Neural cell (in vitro differentiated cells): ENCODE measurements around the gene ASB8. TPM values are rescaled to one million over a fixed set of nuclear protein-coding genes. Genes with fewer than 3 reads are reported as not detected.

Experiments
- H2AFZ ChIP-seq: fragments of 200-600, 300-800 bp; sonication (generic), shearing (Covaris generic); 2 replicates; pipeline ENCODE4 v1.6.0; 2014; ENCODE audit warnings: low read depth, mild to moderate bottlenecking, antibody characterized with exemption, low read length, moderate library complexity
- H3F3A ChIP-seq: fragments of 200-600 bp; shearing (Covaris generic); 2 replicates; pipeline ENCODE4 v1.6.1; 2016; ENCODE audit warnings: mild to moderate bottlenecking, moderate library complexity, mixed read lengths, antibody characterized with exemption, low read length; ENCODE audit not compliant: insufficient read depth, poor library complexity, severe bottlenecking
- H3K27ac ChIP-seq: fragments of 200-600, 300-800 bp; sonication (generic), shearing (Covaris generic); 2 replicates; pipeline ENCODE4 v1.5.1; 2014; ENCODE audit warnings: mild to moderate bottlenecking, low read length, moderate library complexity
- H3K27me3 ChIP-seq: fragments of 300-800, 200-600 bp; sonication (generic), shearing (Covaris generic); 2 replicates; pipeline ENCODE4 v1.6.0; 2014; ENCODE audit warnings: mild to moderate bottlenecking, low read depth, low read length, moderate library complexity; ENCODE audit not compliant: insufficient read depth
- H3K36me3 ChIP-seq: fragments of 300-800, 200-600 bp; sonication (generic), shearing (Covaris generic); 2 replicates; pipeline ENCODE4 v1.5.1; 2014; ENCODE audit warnings: mild to moderate bottlenecking, antibody characterized with exemption, low read length, moderate library complexity; ENCODE audit not compliant: insufficient read depth
- H3K4me2 ChIP-seq: fragments of 300-800, 200-600 bp; sonication (generic), shearing (Covaris generic); 2 replicates; pipeline ENCODE4 v1.6.0; 2014; ENCODE audit warnings: mild to moderate bottlenecking, low read length
- H3K4me3 ChIP-seq: fragments of 300-800, 200-600 bp; sonication (generic), shearing (Covaris generic); 2 replicates; pipeline ENCODE4 v1.5.1; 2014; ENCODE audit warnings: mild to moderate bottlenecking, low read length, moderate library complexity
- H3K79me2 ChIP-seq: fragments of 200-600 bp; shearing (Covaris generic); replicated peaks from 2 replicates; pipeline ENCODE4 v1.6.0; 2014; ENCODE audit warnings: mild to moderate bottlenecking, low read length, moderate library complexity; ENCODE audit not compliant: insufficient read depth
- H3K9ac ChIP-seq: fragments of 300-800, 200-600 bp; sonication (generic), shearing (Covaris generic); 2 replicates; pipeline ENCODE4 v1.6.1; 2016; ENCODE audit warnings: mild to moderate bottlenecking, low read length, mixed read lengths
- H3K9me2 ChIP-seq: fragments of 200-600 bp; shearing (Covaris generic); 2 replicates; pipeline ENCODE4 v1.6.1; 2016; ENCODE audit warnings: mild to moderate bottlenecking, low read length, mixed read lengths; ENCODE audit not compliant: insufficient read depth
- H3K9me3 ChIP-seq: fragments of 200-600, 300-800 bp; sonication (generic), shearing (Covaris generic); 2 replicates; pipeline ENCODE4 v1.6.1; 2016; ENCODE audit warnings: mild to moderate bottlenecking, mixed run types, low read length, moderate library complexity, mixed read lengths
- H4K20me1 ChIP-seq: fragments of 200-600 bp; shearing (Covaris generic); 2 replicates; pipeline ENCODE4 v1.6.1; 2016; ENCODE audit warnings: mild to moderate bottlenecking, mixed run types; ENCODE audit not compliant: insufficient read depth
- CTCF ChIP-seq: fragments of 450-650 bp; IDR thresholded peaks from 2 replicates; pipeline ENCODE4 v1.5.1; 2014; ENCODE audit warnings: antibody characterized with exemption, mild to moderate bottlenecking, moderate library complexity; ENCODE audit not compliant: poor library complexity, severe bottlenecking
- EP300 ChIP-seq: fragments of 450-650 bp; conservative IDR thresholded peaks from 2 replicates; pipeline ENCODE4 v1.6.1; 2014; ENCODE audit warnings: antibody characterized with exemption, mild to moderate bottlenecking, moderate library complexity; ENCODE audit not compliant: poor library complexity, severe bottlenecking
- EZH2 ChIP-seq: fragments of 200-600, 300-800 bp; shearing (Covaris generic), sonication (generic); IDR thresholded peaks from 2 replicates; pipeline ENCODE4 v1.6.1; 2014; ENCODE audit warnings: antibody characterized with exemption, low read length, borderline replicate concordance, mild to moderate bottlenecking; ENCODE audit not compliant: insufficient read depth, poor library complexity, severe bottlenecking
- MXI1 ChIP-seq: fragments of 450-650 bp; conservative IDR thresholded peaks from 2 replicates; pipeline ENCODE4 v1.6.1; 2014; ENCODE audit warnings: antibody characterized with exemption, mild to moderate bottlenecking; ENCODE audit not compliant: poor library complexity, severe bottlenecking
- POLR2AphosphoS5 ChIP-seq: IDR thresholded peaks from 2 replicates; pipeline ENCODE4 v1.6.1; 2012
- RAD21 ChIP-seq: fragments of 450-650 bp; conservative IDR thresholded peaks from 2 replicates; pipeline ENCODE4 v1.6.1; 2014; ENCODE audit warnings: antibody characterized with exemption, mild to moderate bottlenecking, moderate library complexity
- REST ChIP-seq: IDR thresholded peaks from 2 replicates; pipeline ENCODE4 v1.6.1; 2012; ENCODE audit warnings: borderline replicate concordance
- SMC3 ChIP-seq: fragments of 450-650 bp; conservative IDR thresholded peaks from 2 replicates; pipeline ENCODE4 v1.6.1; 2014; ENCODE audit warnings: antibody characterized with exemption, mild to moderate bottlenecking, moderate library complexity; ENCODE audit not compliant: poor library complexity
- TAF1 ChIP-seq: IDR thresholded peaks from 2 replicates; pipeline ENCODE4 v1.6.1; 2012; ENCODE audit warnings: low read depth
- polyA plus RNA-seq: library from polyadenylated mRNA; depleted of rRNA; stranded (reverse); fragments of >200 nt; gene quantifications from 2 replicates; pipeline ENCODE4 v1.2.3, GENCODE V29; 2014

ASB8 gene
- polyA plus RNA-seq, 1 donor from 2014 or later: 41.7 TPM

GRCh38 chr12:48143898-48144297 is 13.4 kb downstream of the ASB8 start:
- peaks cover 7% of the 10 kb centered on the region for H3K36me3 ChIP-seq
- no peaks in the 10 kb centered on the region for H3K27me3 ChIP-seq
- no peak overlapping the region for H3K27ac ChIP-seq
- no peak overlapping the region for H3K4me2 ChIP-seq
- H3K9me3 ChIP-seq: no peaks in the 10 kb centered on the region
- TF ChIP-seq EP300: no peak
- TF ChIP-seq POLR2AphosphoS5: no peak
- no peak for TF ChIP-seq TAF1
- no peak for TF ChIP-seq EZH2
- TF ChIP-seq REST: no peak
- no peak for TF ChIP-seq MXI1
- TF ChIP-seq RAD21: no peak
- no peak for TF ChIP-seq SMC3
- TF ChIP-seq CTCF: no peak
- no peak overlapping the region for H2AFZ ChIP-seq
- H3K4me3 ChIP-seq: no peak overlapping the region
- H3K9me2 ChIP-seq: no peaks in the 10 kb centered on the region
- no peaks in the 10 kb centered on the region for H3K79me2 ChIP-seq
- no peaks in the 10 kb centered on the region for H3F3A ChIP-seq
- no peak overlapping the region for H3K9ac ChIP-seq
- H4K20me1 ChIP-seq: no peaks in the 10 kb centered on the region

- no peak for TF ChIP-seq RAD21
- Histone ChIP-seq H3K79me2 (no peaks in the 10 kb centered on the region), H3F3A (no peaks in the 10 kb centered on the region), H3K9me3 (no peaks in the 10 kb centered on the region), H3K4me2 (no peak overlapping the region), H3K36me3 (peaks cover 7% of the 10 kb centered on the region), H4K20me1 (no peaks in the 10 kb centered on the region), H3K4me3 (no peak overlapping the region), H3K9ac (no peak overlapping the region), H3K27ac (no peak overlapping the region), H2AFZ (no peak overlapping the region), H3K27me3 (no peaks in the 10 kb centered on the region), H3K9me2 (no peaks in the 10 kb centered on the region)
These were observed 14.3 kb downstream of the ASB8 start for GRCh38 chr12:48142818-48143674.
